Loucy (cell line): Measurements from ENCODE around the gene NSUN3.

Experiments used
- H2AFZ ChIP-seq: fragments of 200-600 bp; sonication (generic); 2 replicates; pipeline ENCODE4 v1.6.0; 2016; ENCODE audit warnings: antibody characterized with exemption, mild to moderate bottlenecking, low read length, moderate library complexity
- H3F3A ChIP-seq: fragments of 200-600 bp; 2 replicates; pipeline ENCODE4 v1.6.0; 2016; ENCODE audit warnings: antibody characterized with exemption, low read depth, mild to moderate bottlenecking
- H3K27me3 ChIP-seq: fragments of 200-600 bp; sonication (generic); 2 replicates; pipeline ENCODE4 v1.6.1; 2014; ENCODE audit warnings: low read length, mild to moderate bottlenecking; ENCODE audit not compliant: insufficient read depth, poor library complexity, severe bottlenecking
- H3K36me3 ChIP-seq: fragments of 200-600 bp; sonication (generic); 2 replicates; pipeline ENCODE4 v1.6.1; 2016; ENCODE audit warnings: low read length; ENCODE audit not compliant: insufficient read depth
- H3K4me1 ChIP-seq: fragments of 200-600 bp; sonication (generic); 2 replicates; pipeline ENCODE4 v1.5.1; 2014; ENCODE audit warnings: low read length, mild to moderate bottlenecking; ENCODE audit not compliant: insufficient read depth, poor library complexity, severe bottlenecking
- H3K4me2 ChIP-seq: fragments of 200-600 bp; sonication (generic); 2 replicates; pipeline ENCODE4 v1.6.0; 2014; ENCODE audit warnings: antibody characterized with exemption, low read length, low read depth, mild to moderate bottlenecking; ENCODE audit not compliant: poor library complexity, severe bottlenecking
- H3K4me3 ChIP-seq: fragments of 200-600 bp; sonication (generic); 2 replicates; pipeline ENCODE4 v1.5.1; 2014; ENCODE audit warnings: low read length, mild to moderate bottlenecking, mixed read lengths; ENCODE audit not compliant: poor library complexity, severe bottlenecking
- H3K79me2 ChIP-seq: fragments of 200-600 bp; sonication (generic); 2 replicates; pipeline ENCODE4 v1.6.1; 2014; ENCODE audit warnings: low read length; ENCODE audit not compliant: insufficient read depth
- H3K9ac ChIP-seq: fragments of 200-600 bp; sonication (generic); 2 replicates; pipeline ENCODE4 v1.6.0; 2014; ENCODE audit warnings: mild to moderate bottlenecking, low read depth, low read length, moderate library complexity; ENCODE audit not compliant: poor library complexity, severe bottlenecking
- H3K9me2 ChIP-seq: fragments of 200-600 bp; sonication (generic); replicated peaks from 2 replicates; pipeline ENCODE4 v1.6.1; 2016; ENCODE audit warnings: low read depth, low read length, mixed read lengths
- H3K9me3 ChIP-seq: fragments of 200-600 bp; sonication (generic); 2 replicates; pipeline ENCODE4 v1.6.1; 2014; ENCODE audit warnings: mild to moderate bottlenecking, antibody characterized with exemption, low read length, low read depth; ENCODE audit not compliant: insufficient read depth
- H4K20me1 ChIP-seq: fragments of 200-600 bp; sonication (generic); 2 replicates; pipeline ENCODE4 v1.6.0; 2014; ENCODE audit warnings: antibody characterized with exemption, low read length, mild to moderate bottlenecking; ENCODE audit not compliant: insufficient read depth, poor library complexity, severe bottlenecking
- CTCF ChIP-seq: fragments of 200-600 bp; sonication (generic); conservative IDR thresholded peaks from 2 replicates; pipeline ENCODE4 v1.5.1; 2014; ENCODE audit warnings: mild to moderate bottlenecking, antibody characterized with exemption, low read length
- EZH2phosphoT487 ChIP-seq: fragments of 200-600 bp; IDR thresholded peaks from 2 replicates; pipeline ENCODE4 v1.6.1; 2018; ENCODE audit warnings: antibody characterized with exemption, mild to moderate bottlenecking, moderate library complexity, borderline replicate concordance

NSUN3 gene

GRCh38 chr3:94150113-94150512 lies 87.3 kb downstream of the NSUN3 start:
- no peaks in the 10 kb centered on the region for H3K79me2 ChIP-seq
- TF ChIP-seq CTCF (no peak), EZH2phosphoT487 (no peak)
- H3K27me3 ChIP-seq, result no peaks in the 10 kb centered on the region
- H2AFZ ChIP-seq, result no peak overlapping the region
- H3K36me3 ChIP-seq, result no peaks in the 10 kb centered on the region
- H3K9me3 ChIP-seq, result no peaks in the 10 kb centered on the region
- H3K4me1 ChIP-seq, result no peaks in the 10 kb centered on the region
- H3K9me2 ChIP-seq, result no peaks in the 10 kb centered on the region
- H3K9ac ChIP-seq, result no peak overlapping the region
- H3F3A ChIP-seq, result no peaks in the 10 kb centered on the region
- H4K20me1 ChIP-seq, result no peaks in the 10 kb centered on the region
- no peak overlapping the region for H3K4me3 ChIP-seq
- no peak overlapping the region for H3K4me2 ChIP-seq

- no peaks in the 10 kb centered on the region for H4K20me1 ChIP-seq
- H3K4me1 ChIP-seq, result no peaks in the 10 kb centered on the region
- H3K4me2 ChIP-seq, result no peak overlapping the region
- no peak overlapping the region for H2AFZ ChIP-seq
- H3K9me3 ChIP-seq, result no peaks in the 10 kb centered on the region
- H3K27me3 ChIP-seq, result no peaks in the 10 kb centered on the region
- TF ChIP-seq EZH2phosphoT487 (no peak), CTCF (no peak)
- no peaks in the 10 kb centered on the region for H3K79me2 ChIP-seq
- H3K9me2 ChIP-seq, result no peaks in the 10 kb centered on the region
- H3K9ac ChIP-seq, result no peak overlapping the region
- no peak overlapping the region for H3K4me3 ChIP-seq
- H3F3A ChIP-seq, result no peaks in the 10 kb centered on the region
- no peaks in the 10 kb centered on the region for H3K36me3 ChIP-seq
These were observed 93.8 kb downstream of the NSUN3 start for GRCh38 chr3:94156626-94157025.

- Histone ChIP-seq H3F3A (no peaks in the 10 kb centered on the region), H3K4me2 (no peak overlapping the region), H3K36me3 (no peaks in the 10 kb centered on the region), H3K9ac (no peak overlapping the region), H3K4me3 (no peak overlapping the region), H3K9me3 (no peaks in the 10 kb centered on the region), H3K27me3 (no peaks in the 10 kb centered on the region), H3K79me2 (no peaks in the 10 kb centered on the region), H2AFZ (no peak overlapping the region), H3K9me2 (no peaks in the 10 kb centered on the region), H3K4me1 (no peaks in the 10 kb centered on the region), H4K20me1 (no peaks in the 10 kb centered on the region)
- no peak for TF ChIP-seq EZH2phosphoT487
- TF ChIP-seq CTCF, result no peak
These were observed 95.7 kb downstream of the NSUN3 start for GRCh38 chr3:94158512-94158911.
